H1 (cell line): ENCODE results near the gene UBE3B. TPM values are rescaled to one million over a fixed set of nuclear protein-coding genes. Genes with fewer than 3 reads are reported as not detected.

ENCODE experiments used
- CTCF ChIA-PET: fragments of 300-600 bp; sonication (Branson Sonifier 250); formaldehyde crosslinking; loops from one replicate; lab custom pipeline; 2021; ENCODE audit not compliant: partially characterized antibody; lab: Charles Lee
- POLR2A ChIA-PET: fragments of 300-600 bp; sonication (Branson Sonifier 250); formaldehyde crosslinking; loops from one replicate; lab custom pipeline; 2021; ENCODE audit warnings: inconsistent platforms; ENCODE audit not compliant: partially characterized antibody; lab: Charles Lee
- DNase-seq, 2 experiments: peaks; one replicate each; pipeline versions ENCODE4 v3.0.0 to v3.0.0-alpha.2; 2010 to 2022; ENCODE audit warnings: low spot score in 2 of 2, low read depth in 1 of 2, mixed read lengths in 1 of 2
- FAIRE-seq: peaks from 2 replicates; lab custom pipeline; 2011; peaks lifted over from hg19 to GRCh38; lab: Jason Lieb, UNC
- H2AFZ ChIP-seq: 2 replicates; pipeline ENCODE4 v1.8.1; 2012; ENCODE audit warnings: low read length, inconsistent platforms
- H2AK5ac ChIP-seq: 2 replicates; pipeline ENCODE4 v1.6.1; 2013; ENCODE audit warnings: low read depth, low read length
- H2BK120ac ChIP-seq: replicated peaks from 2 replicates; pipeline ENCODE3; 2013; ENCODE audit warnings: low read depth, low read length, inconsistent platforms
- H2BK12ac ChIP-seq: 2 replicates; pipeline ENCODE4 v1.6.1; 2013; ENCODE audit warnings: low read depth, low read length
- H2BK15ac ChIP-seq: 2 replicates; pipeline ENCODE4 v1.6.1; 2013; ENCODE audit warnings: low read length
- H2BK20ac ChIP-seq: 2 replicates; pipeline ENCODE4 v1.6.1; 2013; ENCODE audit warnings: low read length
- H2BK5ac ChIP-seq: 2 replicates; pipeline ENCODE4 v1.6.1; 2013; ENCODE audit warnings: low read depth, low read length
- H3K14ac ChIP-seq: 2 replicates; pipeline ENCODE4 v1.6.1; 2013; ENCODE audit warnings: inconsistent platforms; ENCODE audit not compliant: insufficient read length
- H3K18ac ChIP-seq: 2 replicates; pipeline ENCODE4 v1.6.1; 2013; ENCODE audit warnings: low read length; ENCODE audit errors: extremely low read depth
- H3K23ac ChIP-seq: 2 replicates; pipeline ENCODE4 v1.6.1; 2013; ENCODE audit warnings: inconsistent platforms; ENCODE audit not compliant: insufficient read length
- H3K23me2 ChIP-seq: 2 replicates; pipeline ENCODE4 v1.6.1; 2013; ENCODE audit warnings: low read depth, low read length
- H3K27ac ChIP-seq: 2 replicates; pipeline ENCODE4 v1.6.1; 2011; ENCODE audit warnings: low read depth, low read length, inconsistent platforms
- H3K27me3 ChIP-seq, 4 experiments: replicated peaks in 1 of 4; 1 replicate in 1 of 4; 2 replicates in 3 of 4; pipeline versions ENCODE4 v1.6.1 to v1.8.1; 2011 to 2013; ENCODE audit warnings: low read length in 3 of 4, mild to moderate bottlenecking in 3 of 4, inconsistent platforms in 2 of 4, mixed read lengths in 2 of 4, moderate library complexity in 1 of 4; ENCODE audit not compliant: control insufficient read depth in 3 of 4, insufficient read depth in 3 of 4; ENCODE audit errors: extremely low read depth in 1 of 4
- H3K36me3 ChIP-seq, 4 experiments: 2 replicates each; pipeline versions ENCODE4 v1.6.1 to v1.8.1; 2011 to 2013; ENCODE audit warnings: mild to moderate bottlenecking in 4 of 4, low read length in 3 of 4, moderate library complexity in 2 of 4, control low read depth in 1 of 4, inconsistent platforms in 1 of 4; ENCODE audit not compliant: insufficient read depth in 4 of 4, control insufficient read depth in 2 of 4
- H3K4ac ChIP-seq: replicated peaks from 2 replicates; pipeline ENCODE3; 2013; ENCODE audit warnings: low read length, low read depth, mixed read lengths, inconsistent platforms; ENCODE audit not compliant: insufficient read length
- H3K4me1 ChIP-seq, 4 experiments: replicated peaks in 1 of 4; 1 replicate in 1 of 4; 2 replicates in 3 of 4; pipeline versions ENCODE4 v1.6.1 to v1.8.1; 2011 to 2013; ENCODE audit warnings: low read length in 3 of 4, inconsistent platforms in 2 of 4, mixed read lengths in 1 of 4; ENCODE audit not compliant: insufficient read depth in 4 of 4, control insufficient read depth in 3 of 4
- H3K4me2 ChIP-seq, 2 experiments: 2 replicates each; pipeline versions ENCODE4 v1.6.1 to v1.8.1; 2011 to 2013; ENCODE audit warnings: low read depth in 2 of 2, low read length in 2 of 2, control low read depth in 1 of 2, inconsistent platforms in 1 of 2, mild to moderate bottlenecking in 1 of 2; ENCODE audit not compliant: insufficient read depth in 1 of 2
- H3K4me3 ChIP-seq, 4 experiments: fragments of 200-600, 300-600 bp in 1 of 4; sonication (generic), shearing (Covaris generic), sonication (Bioruptor Twin) in 1 of 4; 2 replicates each; pipeline versions ENCODE4 v1.5.1 to v1.8.1; 2011 to 2016; ENCODE audit warnings: low read length in 4 of 4, low read depth in 3 of 4, control low read depth in 2 of 4, inconsistent platforms in 2 of 4, mild to moderate bottlenecking in 2 of 4, mixed read lengths in 1 of 4, moderate library complexity in 1 of 4; ENCODE audit not compliant: insufficient read depth in 2 of 4; ENCODE audit errors: extremely low read depth in 1 of 4
- H3K56ac ChIP-seq: replicated peaks from 2 replicates; pipeline ENCODE3; 2013; ENCODE audit warnings: low read depth, mild to moderate bottlenecking, mixed read lengths, low read length, inconsistent platforms; ENCODE audit not compliant: insufficient read length
- H3K79me1 ChIP-seq: 2 replicates; pipeline ENCODE4 v1.6.1; 2013; ENCODE audit warnings: low read depth, low read length, control low read depth
- H3K79me2 ChIP-seq, 2 experiments: 2 replicates each; pipeline versions ENCODE4 v1.6.1 to v1.8.1; 2012 to 2013; ENCODE audit warnings: low read length in 2 of 2, mild to moderate bottlenecking in 2 of 2, inconsistent platforms in 1 of 2; ENCODE audit not compliant: insufficient read depth in 2 of 2, control insufficient read depth in 1 of 2
- H3K9ac ChIP-seq, 4 experiments: replicated peaks in 1 of 4; 1 replicate in 1 of 4; 2 replicates in 3 of 4; pipeline versions ENCODE4 v1.6.1 to v1.8.1; 2011 to 2013; ENCODE audit warnings: low read depth in 3 of 4, low read length in 3 of 4, control low read depth in 2 of 4, mild to moderate bottlenecking in 2 of 4, moderate library complexity in 2 of 4, inconsistent platforms in 1 of 4; ENCODE audit errors: extremely low read depth in 1 of 4
- H3K9me3 ChIP-seq, 2 experiments: 2 replicates each; pipeline versions ENCODE4 v1.6.1 to v1.8.1; 2012 to 2013; ENCODE audit warnings: mild to moderate bottlenecking in 2 of 2, moderate library complexity in 2 of 2, control low read depth in 1 of 2, inconsistent platforms in 1 of 2, low read depth in 1 of 2, low read length in 1 of 2, mixed read lengths in 1 of 2; ENCODE audit not compliant: insufficient read depth in 2 of 2
- H4K20me1 ChIP-seq, 2 experiments: replicated peaks in 1 of 2; 2 replicates each; pipeline versions ENCODE3 to v1.8.1; 2011 to 2013; ENCODE audit warnings: inconsistent platforms in 2 of 2, low read length in 2 of 2, mild to moderate bottlenecking in 1 of 2; ENCODE audit not compliant: insufficient read depth in 2 of 2, control insufficient read depth in 1 of 2
- H4K5ac ChIP-seq: 2 replicates; pipeline ENCODE4 v1.6.1; 2013; ENCODE audit warnings: low read length, low read depth, mixed read lengths, inconsistent platforms; ENCODE audit not compliant: insufficient read length
- H4K8ac ChIP-seq: 2 replicates; pipeline ENCODE4 v1.8.0; 2013; ENCODE audit warnings: mild to moderate bottlenecking, moderate library complexity, low read length, inconsistent platforms; ENCODE audit not compliant: insufficient read depth; ENCODE audit errors: extremely low read depth
- H4K91ac ChIP-seq: replicated peaks from 2 replicates; pipeline ENCODE3; 2013; ENCODE audit warnings: low read length, mixed read lengths, inconsistent platforms; ENCODE audit not compliant: insufficient read length
- CBX8 ChIP-seq: fragments of 300-800, 300-1000 bp; sonication (generic); IDR thresholded peaks from 2 replicates; pipeline ENCODE4 v1.7.1; 2016; ENCODE audit warnings: low read depth, low read length, borderline replicate concordance
- EP300 ChIP-seq, 2 experiments: IDR thresholded peaks; 1 replicate in 1 of 2; 2 replicates in 1 of 2; pipeline ENCODE4 v1.6.1; 2011 to 2012; ENCODE audit warnings: low read depth in 2 of 2, low read length in 2 of 2, mild to moderate bottlenecking in 2 of 2, borderline replicate concordance in 1 of 2, inconsistent platforms in 1 of 2, moderate library complexity in 1 of 2
- GTF2F1 ChIP-seq: IDR thresholded peaks from 2 replicates; pipeline ENCODE4 v1.6.1; 2012; ENCODE audit warnings: low read depth, low read length, improper control_type of control experiment, borderline replicate concordance
- KDM1A ChIP-seq: fragments of 200-600, 300-600 bp; sonication (generic); IDR thresholded peaks from 2 replicates; pipeline ENCODE4 v1.7.1; 2016; ENCODE audit warnings: mild to moderate bottlenecking, low read length, borderline replicate concordance
- RFX5 ChIP-seq: IDR thresholded peaks from 2 replicates; pipeline ENCODE4 v1.6.1; 2011; ENCODE audit warnings: low read depth, low read length, improper control_type of control experiment, borderline replicate concordance
- SP1 ChIP-seq: IDR thresholded peaks from 2 replicates; pipeline ENCODE4 v1.6.1; 2011; ENCODE audit warnings: low read depth, low read length
- SP2 ChIP-seq: IDR thresholded peaks from 2 replicates; pipeline ENCODE4 v1.6.1; 2012; ENCODE audit warnings: mild to moderate bottlenecking, low read length, inconsistent platforms
- SP4 ChIP-seq: IDR thresholded peaks from 2 replicates; pipeline ENCODE4 v1.6.1; 2012; ENCODE audit warnings: low read length, inconsistent platforms
- SRF ChIP-seq: IDR thresholded peaks from 2 replicates; pipeline ENCODE4 v1.6.1; 2011; ENCODE audit warnings: mild to moderate bottlenecking, low read depth, low read length, moderate library complexity
- ZNF274 ChIP-seq: IDR thresholded peaks from 2 replicates; pipeline ENCODE4 v1.7.0; 2012; ENCODE audit warnings: low read length, borderline replicate concordance; ENCODE audit errors: extremely low read depth
- WGBS, 2 experiments: shearing (Covaris generic) in 1 of 2; methylation state at CpG; one replicate each; pipeline versions ENCODE4 v1.1.6 to v1.1.7; 2013 to 2015; ENCODE audit warnings: low lambda C conversion rate in 2 of 2, mixed read lengths in 2 of 2, inconsistent platforms in 1 of 2, low coverage in 1 of 2, missing lambda C conversion rate in 1 of 2; ENCODE audit not compliant: insufficient replicate concordance in 2 of 2, insufficient coverage in 1 of 2, insufficient read length in 1 of 2; ENCODE audit errors: extremely low coverage in 1 of 2, missing lambda C conversion rate in 1 of 2; 5-methylcytosine and 5-hydroxymethylcytosine counted together
- polyA plus RNA-seq, 7 experiments: library from polyadenylated mRNA; depleted of rRNA in 3 of 7; stranded (reverse) in 5 of 7; unstranded in 2 of 7; fragments of >200 nt in 5 of 7; fragments of 200-250 nt in 2 of 7; gene quantifications; 1 replicate in 5 of 7; 2 replicates in 1 of 7; 4 replicates in 1 of 7; pipeline versions ENCODE4 v1.2.1 to v1.2.3, GENCODE V29; 2011 to 2013; ENCODE audit warnings: missing spikeins in 2 of 7, mixed read lengths in 2 of 7
- total RNA-seq: library from RNA; stranded (reverse); fragmentation: NEBNext Ultra II Directional; extraction: Animal tissue kit (Norgen Biotek cat#: 25700); gene quantifications from 2 replicates; pipeline ENCODE4 v1.2.1, GENCODE V29; 2021
- TF ChIP-seq, protein P1 (sequence below): IDR thresholded peaks from 2 replicates; pipeline ENCODE4 v1.6.1; 2011; ENCODE audit warnings: low read depth, mild to moderate bottlenecking, low read length; ENCODE audit not compliant: insufficient read depth

UBE3B gene
- total and polyA plus RNA-seq, 2 of the 8 experiments (the other 6 are each of a cell fraction or from before 2014, with no cell fraction given): 14.0 to 21.1 TPM

DNA sequence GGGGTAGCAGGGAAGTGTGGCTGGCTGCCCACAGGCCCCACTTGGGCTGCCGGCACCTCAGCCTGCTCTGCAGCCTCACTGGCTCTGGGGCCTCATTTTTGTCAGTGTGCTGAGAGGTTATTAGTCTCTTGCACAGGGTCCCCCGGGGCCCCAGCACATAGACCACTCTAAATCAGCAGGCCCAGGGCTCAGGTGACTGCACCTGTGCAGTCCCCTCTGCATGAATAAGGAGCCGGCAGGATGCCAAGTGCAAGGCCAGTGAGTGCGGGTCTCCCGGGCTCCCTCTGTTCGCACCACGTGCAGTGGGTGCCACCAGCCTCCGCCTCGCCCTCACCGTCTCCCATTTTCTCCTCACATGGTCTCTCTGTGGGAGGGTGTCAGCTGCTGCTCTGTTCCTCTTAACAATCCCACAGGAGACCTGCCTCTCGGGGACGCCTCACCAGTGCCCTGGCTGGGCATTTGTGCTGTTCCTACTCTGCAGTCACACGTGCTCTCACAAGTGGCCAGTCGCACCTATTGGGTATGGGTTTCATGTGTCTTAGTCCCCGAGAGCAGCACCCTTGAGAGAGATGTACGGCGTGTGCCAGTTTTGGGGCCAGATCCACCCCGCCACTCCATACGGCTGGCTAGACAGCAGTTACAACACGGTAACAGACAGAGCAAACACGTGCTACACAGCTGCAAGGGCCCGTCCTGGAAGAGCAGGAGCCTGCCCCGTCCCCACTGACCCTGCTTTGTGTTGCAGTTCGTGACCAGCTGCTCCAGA, 55.5 kb downstream of the UBE3B start:
- H3K4me1 ChIP-seq: peaks cover 0 to 6% (median 2%) of the 10 kb centered on the region in 4 experiments; a peak in 4 of 7 replicates
- H3K4me3 ChIP-seq: no peak overlapping the region
- H3K14ac ChIP-seq: no peak overlapping the region
- peaks cover 0 to 3% (median 0%) of the 10 kb centered on the region in 4 experiments; a peak in 1 of 8 replicates for H3K36me3 ChIP-seq
- peak overlapping the region; percentile 63 for H4K8ac ChIP-seq
- H3K56ac ChIP-seq: no peak overlapping the region
- H2BK120ac ChIP-seq: no peak overlapping the region
- no peak overlapping the region for H4K5ac ChIP-seq
- H3K4me2 ChIP-seq: no peak overlapping the region
- H2AFZ ChIP-seq: no peak overlapping the region
- WGBS, 2 experiments: 94% methylated on average over 23 of the region's 24 CpGs; no CpG with 5 or more reads in 1 of the 2 experiments
- no peak overlapping the region for H3K4ac ChIP-seq
- no peaks in the 10 kb centered on the region for H3K79me2 ChIP-seq
- no peak overlapping the region for H2AK5ac ChIP-seq
- no peaks in the 10 kb centered on the region for H3K79me1 ChIP-seq
- no peak overlapping the region for H4K91ac ChIP-seq
- no peak overlapping the region for H3K9ac ChIP-seq
- DNase-seq (no peak), FAIRE-seq (no peak)
- no peaks in the 10 kb centered on the region for H3K9me3 ChIP-seq
- H2BK12ac ChIP-seq: no peak overlapping the region
- H3K23ac ChIP-seq: no peak overlapping the region
- no peak overlapping the region for H2BK5ac ChIP-seq
- H3K27me3 ChIP-seq: no peaks in the 10 kb centered on the region
- H2BK20ac ChIP-seq: no peak overlapping the region
- no peak overlapping the region for H2BK15ac ChIP-seq
- ChIA-PET CTCF (interaction anchor here (1.9 kb wide), 1 partner anchor 14 kb away, joined by 8 read pairs; no protein-coding TSS in a partner anchor), POLR2A (interaction anchor here (1.0 kb wide), 1 partner anchor 30 kb away, joined by 3 read pairs; no protein-coding TSS in a partner anchor)
- H3K18ac ChIP-seq: no peak overlapping the region
- H3K27ac ChIP-seq: no peak overlapping the region
- no peaks in the 10 kb centered on the region for H3K23me2 ChIP-seq
- no peaks in the 10 kb centered on the region for H4K20me1 ChIP-seq
- TF ChIP-seq RFX5 (no peak), CBX8 (no peak), ZNF274 (no peak), KDM1A (no peak), GTF2F1 (no peak), SRF (no peak), EP300 (IDR thresholded peaks at IDR 0.05; ENCODE audit: borderline replicate concordance in 1 of 2, low read depth in 2 of 2, low read length in 2 of 2) (no peak), SP2 (no peak), SP4 (no peak), SP1 (no peak)
- TF ChIP-seq, protein P1, sequence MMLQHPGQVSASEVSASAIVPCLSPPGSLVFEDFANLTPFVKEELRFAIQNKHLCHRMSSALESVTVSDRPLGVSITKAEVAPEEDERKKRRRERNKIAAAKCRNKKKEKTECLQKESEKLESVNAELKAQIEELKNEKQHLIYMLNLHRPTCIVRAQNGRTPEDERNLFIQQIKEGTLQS: no peak
